Type B pancreatic cell (in vitro differentiated cells): ENCODE results near the gene KMT5B. TPM values are rescaled to one million over a fixed set of nuclear protein-coding genes. Genes with fewer than 3 reads are reported as not detected.

Source experiments
- DNase-seq: peaks from one replicate; pipeline ENCODE4 v3.0.0; 2021; ENCODE audit warnings: mixed read lengths; ENCODE audit not compliant: unreplicated experiment; ENCODE audit errors: extremely low spot score
- H3K27ac Mint-ChIP-seq: 2 replicates; pipeline ENCODE4 v1.8.0; 2021; ENCODE audit warnings: mild to moderate bottlenecking, mixed read lengths
- H3K27me3 Mint-ChIP-seq: 2 replicates; pipeline ENCODE4 v1.8.0; 2021; ENCODE audit warnings: mixed read lengths
- H3K36me3 Mint-ChIP-seq: 2 replicates; pipeline ENCODE4 v1.8.0; 2021; ENCODE audit warnings: mixed read lengths
- H3K4me1 Mint-ChIP-seq: one replicate; pipeline ENCODE4 v1.8.0; 2021; ENCODE audit warnings: mixed read lengths; ENCODE audit not compliant: unreplicated experiment
- H3K4me3 Mint-ChIP-seq: 2 replicates; pipeline ENCODE4 v1.8.0; 2021; ENCODE audit warnings: mild to moderate bottlenecking, mixed read lengths
- H3K9me3 Mint-ChIP-seq: 2 replicates; pipeline ENCODE4 v1.8.0; 2021; ENCODE audit warnings: mixed read lengths
- CTCF ChIP-seq: fragments of 200-600 bp; sonication (generic); conservative IDR thresholded peaks from 2 replicates; pipeline ENCODE4 v1.5.0; 2021; ENCODE audit warnings: antibody characterized with exemption, mild to moderate bottlenecking
- total RNA-seq: library from RNA; stranded (reverse); gene quantifications from 2 replicates; pipeline ENCODE4 v1.2.1, GENCODE V29; 2021; ENCODE audit warnings: low replicate concordance

The KMT5B gene
- total RNA-seq, 1 donor from 2014 or later = 54.4 TPM

GRCh38 chr11:68120273-68121066 is 92.6 kb downstream of the KMT5B start:
- H3K4me1 Mint-ChIP-seq = peaks cover 30% of the 10 kb centered on the region
- H3K27ac Mint-ChIP-seq = peak overlapping the region; percentile 93
- TF ChIP-seq CTCF = no peak
- no peaks in the 10 kb centered on the region for H3K9me3 Mint-ChIP-seq
- no peak for DNase-seq
- no peaks in the 10 kb centered on the region for H3K27me3 Mint-ChIP-seq
- peak overlapping the region; percentile 98 for H3K4me3 Mint-ChIP-seq
- peaks cover 4% of the 10 kb centered on the region for H3K36me3 Mint-ChIP-seq

GRCh38 chr11:68118706-68119448 is 94.2 kb downstream of the KMT5B start:
- Mint-ChIP-seq H3K4me3 (peak overlapping the region; percentile 98), H3K9me3 (no peaks in the 10 kb centered on the region), H3K4me1 (peaks cover 39% of the 10 kb centered on the region), H3K36me3 (peaks cover 11% of the 10 kb centered on the region), H3K27me3 (no peaks in the 10 kb centered on the region), H3K27ac (peak overlapping the region; percentile 95)
- no peak for TF ChIP-seq CTCF
- DNase-seq = no peak

GRCh38 chr11:68117853-68118470 is 95.1 kb downstream of the KMT5B start:
- Mint-ChIP-seq H3K4me1 (peaks cover 37% of the 10 kb centered on the region), H3K27ac (peak overlapping the region; percentile 95), H3K9me3 (no peaks in the 10 kb centered on the region), H3K36me3 (peaks cover 11% of the 10 kb centered on the region), H3K27me3 (no peaks in the 10 kb centered on the region), H3K4me3 (peak overlapping the region; percentile 98)
- DNase-seq = no peak
- TF ChIP-seq CTCF = no peak

- peak overlapping the region; percentile 51 for H3K4me3 Mint-ChIP-seq
- H3K9me3 Mint-ChIP-seq = no peaks in the 10 kb centered on the region
- H3K36me3 Mint-ChIP-seq = peaks cover 14% of the 10 kb centered on the region
- H3K27me3 Mint-ChIP-seq = no peaks in the 10 kb centered on the region
- DNase-seq = no peak
- peaks cover 37% of the 10 kb centered on the region for H3K4me1 Mint-ChIP-seq
- TF ChIP-seq CTCF = no peak
- peak overlapping the region; percentile 50 for H3K27ac Mint-ChIP-seq
Observed at GRCh38 chr11:68116974-68117373, 96.1 kb downstream of the KMT5B start.

GRCh38 chr11:68116126-68116525 is 97.0 kb downstream of the KMT5B start:
- H3K4me1 Mint-ChIP-seq = peaks cover 37% of the 10 kb centered on the region
- no peaks in the 10 kb centered on the region for H3K27me3 Mint-ChIP-seq
- TF ChIP-seq CTCF = no peak
- H3K9me3 Mint-ChIP-seq = no peaks in the 10 kb centered on the region
- H3K4me3 Mint-ChIP-seq = no peak overlapping the region
- no peak overlapping the region for H3K27ac Mint-ChIP-seq
- H3K36me3 Mint-ChIP-seq = peaks cover 14% of the 10 kb centered on the region
- DNase-seq = no peak
